Activated CD8-positive, alpha-beta memory T cell treated with anti-CD3 and anti-CD28 coated beads, Interleukin-2, amount 50 U/mL, for 1 hour (primary cell): Measurements from ENCODE around the gene TMEM8B.
A peak's percentile ranks its signal among the peaks of the same experiment; 100 is the strongest.

ENCODE experiments used
- DNase-seq: peaks from one replicate; pipeline ENCODE4 v3.0.0-alpha.2; 2020; ENCODE audit errors: extremely low read depth

TMEM8B gene

GRCh38 chr9:35810122-35810521, 18.9 kb upstream of the TMEM8B start:
- no peak for DNase-seq

DNA sequence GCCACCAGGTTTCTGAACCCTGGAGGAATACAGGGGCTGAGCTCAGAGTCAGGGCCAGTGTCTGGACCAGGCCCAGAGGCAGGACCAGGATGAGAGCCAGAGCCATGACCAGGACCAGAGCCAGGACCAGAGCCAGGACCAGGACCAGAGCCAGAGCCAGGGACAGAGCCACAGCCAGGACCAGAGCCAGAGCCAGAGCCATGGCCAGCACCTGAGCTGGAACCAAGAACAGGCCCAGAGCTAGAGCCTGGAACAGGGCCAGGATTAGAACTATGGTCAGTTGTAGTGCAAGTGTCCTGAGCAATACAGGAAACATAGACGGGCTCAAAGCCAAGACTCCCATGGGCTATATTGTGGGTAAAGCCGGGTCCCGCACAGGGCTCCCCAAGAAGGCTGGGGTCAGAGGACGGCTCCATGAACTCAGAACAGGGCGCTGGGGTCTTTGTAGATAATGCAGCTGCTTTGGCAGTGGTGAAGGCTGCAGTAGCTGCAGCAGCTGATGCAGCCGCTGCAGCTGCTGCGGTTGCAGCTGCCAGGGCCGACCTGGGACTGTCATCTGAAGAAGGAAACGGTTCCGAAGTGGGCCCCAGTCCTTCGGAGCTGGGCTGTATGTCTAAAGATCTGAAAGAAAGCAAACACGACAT, 17.5 kb upstream of the TMEM8B start:
- no peak for DNase-seq

GRCh38 chr9:35812025-35812602, 16.9 kb upstream of the TMEM8B start, which contains the start of gene SPAG8:
SPAG8 (minus strand) TSS chr9:35812262; CDS start chr9:35812147, 115 bp downstream.
- DNase-seq, result peak; percentile 96

DNA sequence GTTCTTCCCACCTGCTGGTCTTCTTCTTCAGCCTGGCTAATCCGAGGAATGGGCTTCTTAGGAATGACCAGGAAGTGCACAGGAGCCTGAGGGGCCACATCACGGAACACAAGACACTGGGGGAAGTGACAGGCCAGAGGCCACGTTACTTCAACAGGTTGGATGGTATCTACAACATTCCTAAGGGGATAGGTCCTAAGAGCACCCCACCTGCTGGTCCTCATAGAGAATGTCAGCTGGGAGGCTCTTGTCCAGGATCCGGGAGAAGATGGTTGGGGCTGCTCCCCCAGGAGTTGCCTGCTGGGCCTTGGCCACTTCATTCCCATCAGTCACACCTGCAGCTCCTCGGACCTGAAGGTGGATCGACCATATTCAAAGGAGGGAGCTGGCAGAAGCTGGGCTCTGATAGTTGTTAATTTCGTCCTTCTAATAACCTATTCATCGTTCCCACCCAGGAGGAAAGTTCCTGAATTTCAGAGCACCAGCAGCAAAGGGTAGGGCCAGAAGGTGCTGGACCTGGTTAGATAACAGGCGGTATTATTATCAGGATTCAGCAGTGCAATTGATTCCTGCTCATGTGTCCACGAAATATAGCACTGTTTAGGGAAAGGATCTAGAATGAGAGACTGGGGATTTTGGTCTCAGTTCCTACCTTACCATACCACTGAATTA, 15.5 kb upstream of the TMEM8B start:
- no peak for DNase-seq

- DNase-seq, result no peak
Observed at GRCh38 chr9:35814106-35814840, 14.8 kb upstream of the TMEM8B start.

DNA sequence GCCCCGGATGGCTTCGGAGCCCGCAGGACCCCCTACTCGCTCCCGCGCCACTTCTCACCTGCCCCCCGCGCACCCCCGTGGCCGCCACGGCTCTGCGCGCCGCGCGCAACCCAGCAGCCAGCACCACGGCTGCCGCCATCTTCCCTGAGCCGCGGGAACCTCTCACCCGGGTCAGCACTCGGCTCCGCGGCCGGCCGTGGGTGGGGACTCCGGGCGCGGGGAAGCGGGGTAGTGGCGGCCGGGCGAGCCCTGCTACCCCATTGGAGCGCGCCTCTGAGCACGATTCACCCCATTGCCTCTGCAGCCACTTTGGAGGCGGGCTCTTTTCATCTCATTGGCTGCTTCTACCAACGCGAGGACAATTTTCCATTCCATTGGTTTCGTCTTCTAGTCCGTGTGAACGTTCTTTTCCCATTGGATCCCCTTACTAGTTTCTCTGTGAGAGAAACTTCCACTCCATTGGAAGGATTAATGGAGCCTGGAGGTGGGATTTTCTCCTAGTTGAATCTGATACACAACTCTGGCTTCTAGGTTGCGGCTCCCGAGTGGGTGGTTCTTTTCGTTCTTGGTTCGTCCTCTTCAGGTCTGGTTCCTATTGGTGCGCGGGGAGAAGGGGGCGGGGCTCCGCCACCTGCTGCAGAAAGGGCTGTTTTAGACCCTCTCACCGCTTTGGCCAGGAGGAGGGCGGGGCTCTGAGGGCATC, 14.0 kb upstream of the TMEM8B start, which contains the start of gene HINT2:
Gene HINT2 (minus strand): TSS at position 202 of the 703 bp plus-strand sequence. CDS start 63 bp downstream, at position 139.
- DNase-seq, result peak; percentile 91

DNA sequence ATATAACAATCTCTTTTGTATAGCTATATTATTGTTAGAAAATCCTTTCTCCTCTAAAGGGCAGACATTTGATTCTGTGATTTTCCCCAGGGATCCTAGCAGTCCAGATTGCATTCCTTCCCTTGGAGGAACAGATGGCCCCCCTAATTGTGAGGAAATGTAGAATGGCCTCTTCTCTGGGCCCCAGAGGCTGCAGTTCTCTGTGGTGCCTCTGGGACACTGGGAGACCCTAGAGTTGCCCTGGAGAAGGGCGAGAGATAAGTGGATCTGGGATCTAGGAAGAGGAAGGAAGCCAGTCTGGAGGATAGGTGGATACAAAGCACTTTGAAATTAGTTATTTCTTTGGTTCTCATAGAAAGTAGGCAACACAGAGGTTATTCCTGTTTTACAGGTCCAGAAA, 12.3 kb upstream of the TMEM8B start:
- no peak for DNase-seq

GRCh38 chr9:35818341-35818740, 10.7 kb upstream of the TMEM8B start:
- DNase-seq, result no peak

DNA sequence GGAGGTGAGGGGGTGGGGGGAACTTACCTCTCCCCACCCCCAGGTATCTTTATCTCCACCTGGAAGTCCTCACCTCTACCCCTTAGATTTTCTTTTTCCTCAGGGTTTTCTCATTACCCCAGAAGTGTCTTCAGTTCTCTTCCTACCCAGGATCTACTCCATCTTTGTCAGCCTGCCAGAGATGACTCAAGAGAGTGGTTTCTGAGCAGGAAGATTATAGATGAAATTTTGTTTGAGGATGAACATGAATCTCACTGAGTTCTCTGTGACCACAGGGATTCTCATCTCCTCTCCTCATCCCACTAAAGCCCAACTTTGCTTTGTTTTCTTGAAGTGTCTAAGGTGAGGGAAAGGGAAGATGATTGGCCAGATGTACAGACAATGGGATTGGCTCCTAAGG, 9.0 kb upstream of the TMEM8B start:
- DNase-seq, result no peak

GRCh38 chr9:35822926-35823325, 6.1 kb upstream of the TMEM8B start:
- no peak for DNase-seq

- no peak for DNase-seq
Observed at GRCh38 chr9:35826071-35826701, 2.8 kb upstream of the TMEM8B start.

- no peak for DNase-seq
Observed at GRCh38 chr9:35827486-35827885, 1.5 kb upstream of the TMEM8B start.

- DNase-seq, result no peak
Observed at GRCh38 chr9:35828716-35829083, 328 bp upstream of the TMEM8B start, which contains the start of gene FAM221B. FAM221B (minus strand) TSS chr9:35828732; CDS start chr9:35826161, 2,571 bp downstream.

DNA sequence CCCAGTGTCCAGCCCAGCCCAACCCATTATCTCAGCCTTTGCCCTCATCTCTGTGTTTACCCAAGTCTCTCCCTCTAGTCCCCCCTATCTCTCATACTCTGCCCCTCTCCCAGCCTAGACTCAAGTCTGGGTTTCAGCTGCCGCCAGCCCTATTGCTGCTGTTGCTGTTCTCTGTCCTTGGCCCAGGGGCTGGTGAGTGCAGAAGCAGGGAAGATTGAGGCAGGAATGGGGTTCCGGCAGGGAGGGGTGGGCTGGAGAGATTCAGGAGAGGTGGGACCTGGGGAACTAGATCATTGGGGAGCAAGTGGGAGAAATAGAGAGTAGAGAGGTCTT, 702 bp downstream of the TMEM8B start:
- DNase-seq, result no peak

DNA sequence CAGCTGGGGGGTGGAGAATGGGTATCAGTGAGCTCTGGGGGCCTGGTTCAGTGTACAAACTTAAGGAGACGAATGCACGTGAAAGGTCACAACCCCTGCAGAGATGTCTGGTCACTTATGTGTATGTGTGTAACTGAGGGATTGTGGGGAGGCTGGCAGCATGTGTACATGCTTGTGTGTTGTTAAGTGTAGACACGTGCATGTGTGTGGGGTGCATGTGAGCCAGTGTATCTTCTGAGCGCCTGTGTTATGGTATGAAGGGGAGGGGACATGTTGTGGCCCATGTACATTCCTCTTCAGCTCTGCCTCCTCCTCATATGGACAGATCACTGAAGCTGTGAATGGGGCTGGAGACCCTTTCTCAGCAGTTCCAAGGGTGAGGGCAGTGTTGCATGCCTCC, 2.0 kb downstream of the TMEM8B start:
- no peak for DNase-seq

GRCh38 chr9:35832814-35833213, 3.8 kb downstream of the TMEM8B start:
- no peak for DNase-seq

GRCh38 chr9:35834260-35835215, 5.5 kb downstream of the TMEM8B start:
- no peak for DNase-seq

DNA sequence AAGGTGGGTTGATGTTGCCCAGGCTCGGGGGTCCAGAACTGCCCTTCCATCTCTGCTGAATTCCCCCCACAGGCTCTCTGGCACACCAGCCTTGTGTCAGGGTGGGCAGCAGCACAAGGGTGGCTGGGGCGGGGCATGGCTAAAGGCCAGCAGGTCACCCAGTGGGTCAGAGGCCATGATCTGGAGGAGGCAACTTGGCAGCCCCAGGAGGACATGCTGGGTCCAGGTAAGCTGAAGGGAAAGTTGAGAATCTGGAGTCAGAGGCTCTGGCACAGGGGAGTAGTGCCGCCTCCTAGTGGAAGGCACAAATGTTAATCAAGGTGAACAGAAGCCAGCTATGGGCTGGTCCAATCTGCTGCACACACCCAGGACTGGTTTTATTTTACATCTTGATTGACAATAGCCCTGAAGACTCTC, 6.2 kb downstream of the TMEM8B start:
- DNase-seq, result no peak

- no peak for DNase-seq
Observed at GRCh38 chr9:35835766-35836165, 6.7 kb downstream of the TMEM8B start.

DNA sequence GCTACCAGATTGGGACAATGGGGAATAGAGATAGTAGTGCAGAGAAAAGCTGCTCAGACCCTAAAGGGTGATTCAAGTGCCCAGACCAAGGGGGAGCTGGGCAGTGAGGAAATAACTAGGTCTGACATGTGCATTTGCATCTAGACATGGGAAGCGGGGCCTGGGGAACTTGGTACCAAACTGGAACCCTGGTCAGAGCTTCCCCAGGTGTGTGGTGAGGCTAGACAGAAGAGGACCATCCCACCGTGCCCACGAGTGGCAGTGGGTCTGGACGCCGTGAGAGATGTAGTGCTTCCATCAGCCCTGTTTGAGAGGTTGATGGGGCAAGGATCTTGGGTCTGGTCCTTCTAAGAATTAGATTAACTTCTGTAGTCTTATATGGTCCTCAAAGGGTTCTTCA, 7.6 kb downstream of the TMEM8B start:
- DNase-seq, result no peak
